Fibroblast of skin of abdomen (primary cell): ENCODE measurements around the gene KCNT2.

ENCODE experiments used
- DNase-seq: peaks from one replicate; pipeline ENCODE4 v3.0.0-alpha.2; 2013

KCNT2 gene

GRCh38 chr1:196393742-196394141, 214.5 kb downstream of the KCNT2 start:
- peak; percentile 51 for DNase-seq

DNA sequence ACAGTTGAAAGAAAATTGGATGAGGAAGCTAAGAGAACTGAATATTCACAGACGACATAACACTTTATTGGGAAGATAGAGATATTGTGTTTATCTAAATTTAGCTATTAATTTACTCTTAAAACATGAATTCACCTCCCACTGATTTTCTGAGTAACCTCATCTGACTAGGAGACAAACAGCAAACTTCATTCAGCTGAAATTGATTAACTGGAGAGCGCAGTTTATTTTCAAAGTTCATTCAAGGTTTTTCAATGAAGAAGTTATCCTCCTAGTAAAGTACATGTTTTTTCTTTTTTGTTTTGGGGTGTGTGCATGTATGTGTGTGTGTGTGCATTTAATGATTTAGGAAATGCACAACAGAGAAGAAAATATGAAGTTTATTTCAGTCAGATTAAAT, 215.0 kb downstream of the KCNT2 start:
- DNase-seq: no peak

GRCh38 chr1:196387766-196388165, 220.5 kb downstream of the KCNT2 start:
- DNase-seq: peak; percentile 46

DNA sequence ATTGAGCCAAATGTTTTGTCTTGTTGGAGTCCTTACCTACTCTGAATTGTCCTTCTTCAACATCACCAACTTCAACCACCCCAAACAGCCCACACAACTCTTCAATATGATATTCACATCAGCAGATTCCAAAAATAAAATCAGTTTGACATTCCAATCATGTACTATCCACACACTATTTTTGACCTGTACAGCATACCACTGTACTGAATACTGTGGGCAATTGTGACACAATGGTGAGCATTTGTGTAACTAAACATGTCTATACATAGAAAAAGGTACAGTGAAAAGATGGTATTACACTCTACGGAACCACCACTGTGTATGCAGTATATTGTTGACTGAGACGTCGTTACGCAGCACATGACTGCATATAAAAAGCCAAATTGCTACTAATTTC, 223.1 kb downstream of the KCNT2 start:
- DNase-seq: no peak

DNA sequence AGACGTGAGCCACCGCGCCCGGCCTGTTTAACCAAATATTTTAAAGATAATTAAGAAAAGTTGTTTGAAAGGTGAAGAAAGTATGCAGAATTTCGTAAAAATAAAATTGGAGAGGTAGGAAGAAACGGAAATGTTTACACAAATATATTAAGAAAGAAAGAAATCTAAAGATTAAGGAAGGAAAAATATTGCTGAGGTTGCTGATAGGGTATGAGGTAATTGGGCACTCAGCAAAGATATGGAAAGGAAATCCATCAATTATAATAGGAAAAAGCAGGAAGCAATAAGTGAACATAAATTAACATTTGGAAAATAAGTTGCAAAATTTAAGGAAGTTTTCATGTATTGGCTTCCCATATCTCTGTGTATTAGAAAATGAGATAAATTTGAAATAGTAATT, 225.9 kb downstream of the KCNT2 start:
- no peak for DNase-seq

DNA sequence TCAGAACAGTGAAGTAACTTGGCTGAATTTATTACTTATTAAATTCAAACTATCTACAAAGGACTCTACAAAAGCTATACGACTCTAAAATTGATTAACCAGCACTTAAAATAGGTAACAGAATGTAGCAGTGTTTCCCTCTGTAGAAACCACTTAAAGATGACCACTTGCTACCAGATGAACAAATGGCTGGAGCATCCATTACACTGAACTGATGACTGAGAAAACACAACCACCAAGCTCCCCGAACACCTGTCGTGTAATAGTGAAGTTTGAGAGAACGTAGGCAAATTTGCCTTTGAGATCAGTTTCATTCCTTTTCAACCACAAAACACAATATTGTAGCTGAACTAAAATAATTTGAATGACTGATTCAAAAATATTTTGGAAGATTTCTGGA, 226.7 kb downstream of the KCNT2 start:
- no peak for DNase-seq

DNA sequence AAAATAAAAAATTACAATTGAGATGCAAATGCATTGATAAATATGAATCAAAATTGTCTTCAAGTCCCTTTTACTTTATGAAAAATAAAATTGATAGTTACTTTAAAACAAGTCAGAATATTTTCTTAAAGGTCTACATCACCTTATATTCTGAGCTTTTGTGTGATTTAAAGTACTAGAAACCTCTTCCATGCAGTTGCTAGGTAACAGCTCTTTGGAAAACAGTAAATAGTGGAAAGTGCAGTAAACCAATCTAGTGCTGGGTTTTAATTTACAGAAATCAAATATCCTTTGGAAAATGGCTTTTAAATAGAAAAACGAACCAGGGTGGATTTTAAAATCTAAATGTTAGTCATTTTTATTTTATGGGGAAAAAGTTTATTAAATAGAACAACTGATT, 227.9 kb downstream of the KCNT2 start:
- DNase-seq: no peak

DNA sequence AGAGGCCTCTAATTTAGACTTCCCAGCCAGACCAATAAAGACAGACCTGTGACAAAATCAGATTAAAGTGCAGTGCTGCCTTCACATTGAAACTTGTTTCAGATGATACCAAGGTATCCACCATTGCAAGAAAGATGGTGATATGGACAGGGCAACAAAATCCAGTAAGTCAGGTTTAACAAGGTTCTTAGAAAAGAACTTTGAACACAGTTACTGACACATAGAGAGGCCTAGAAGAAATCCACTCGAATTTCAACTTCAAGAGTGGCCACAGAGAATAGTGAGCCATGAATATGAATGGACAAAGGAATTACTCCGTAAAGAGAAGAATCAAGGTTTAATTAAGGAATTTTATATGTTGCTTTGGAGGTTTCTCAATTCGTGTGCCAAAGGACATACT, 230.4 kb downstream of the KCNT2 start:
- no peak for DNase-seq

- DNase-seq: no peak
These were observed 231.5 kb downstream of the KCNT2 start for GRCh38 chr1:196376630-196377328.

- DNase-seq: no peak
These were observed 234.4 kb downstream of the KCNT2 start for GRCh38 chr1:196373798-196374197.

- peak; percentile 33 for DNase-seq
These were observed 235.2 kb downstream of the KCNT2 start for GRCh38 chr1:196372896-196373536.

GRCh38 chr1:196367838-196368237, 240.4 kb downstream of the KCNT2 start:
- DNase-seq: no peak

GRCh38 chr1:196366817-196367495, 241.3 kb downstream of the KCNT2 start:
- no peak for DNase-seq

DNA sequence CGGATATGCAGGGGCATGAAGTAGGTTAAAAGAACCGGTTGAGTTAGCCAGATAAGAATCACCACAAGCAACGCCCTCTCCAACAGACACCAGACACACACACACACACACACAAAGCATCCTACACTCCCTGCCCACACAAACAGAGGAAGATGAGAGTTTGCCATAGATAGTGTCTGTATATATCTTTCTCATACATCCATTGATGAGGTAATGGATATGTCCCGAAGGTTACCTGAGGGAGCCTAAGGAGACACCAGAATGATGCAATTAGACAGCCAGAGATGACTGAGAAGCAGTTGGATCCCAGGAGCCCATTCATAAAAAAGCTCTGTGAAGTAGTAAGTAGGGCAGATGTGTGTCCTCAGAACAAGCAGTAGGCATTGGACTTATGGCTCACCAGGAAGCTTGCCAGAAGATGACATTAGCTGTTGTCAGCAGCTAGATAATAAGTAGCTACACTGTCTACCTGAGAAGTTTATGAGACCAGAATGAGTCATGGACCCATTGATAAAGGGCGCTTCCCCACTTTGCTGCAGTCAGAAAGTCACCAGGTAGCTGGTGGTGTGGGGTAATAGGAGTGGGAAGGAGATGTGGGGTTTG, 247.0 kb downstream of the KCNT2 start:
- DNase-seq: peak; percentile 4

- DNase-seq: no peak
These were observed 250.3 kb downstream of the KCNT2 start for GRCh38 chr1:196357913-196358312.

GRCh38 chr1:196355206-196355786, 252.9 kb downstream of the KCNT2 start:
- DNase-seq: peak; percentile 16

DNA sequence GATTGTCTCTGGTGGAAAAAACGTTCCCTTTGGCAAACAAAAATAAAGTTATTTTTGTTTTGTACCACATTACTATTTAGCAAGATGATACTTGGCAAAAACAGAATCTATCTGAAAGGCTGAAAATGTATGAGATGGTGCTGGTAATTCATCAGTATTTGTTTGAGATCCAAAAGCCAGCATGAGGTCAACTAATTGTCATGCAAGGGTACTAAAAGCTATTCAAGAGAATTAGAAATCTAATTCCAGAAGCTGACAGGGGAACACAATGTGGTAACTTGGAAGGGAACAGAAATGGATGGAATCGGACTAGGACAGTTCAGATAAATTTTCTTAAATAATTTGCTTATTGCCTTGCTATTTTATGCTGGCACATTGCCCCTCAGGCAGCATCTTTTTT, 263.8 kb downstream of the KCNT2 start:
- DNase-seq: no peak

GRCh38 chr1:196324345-196324744, 283.9 kb downstream of the KCNT2 start:
- DNase-seq: no peak

GRCh38 chr1:196323869-196324268, 284.4 kb downstream of the KCNT2 start:
- no peak for DNase-seq

DNA sequence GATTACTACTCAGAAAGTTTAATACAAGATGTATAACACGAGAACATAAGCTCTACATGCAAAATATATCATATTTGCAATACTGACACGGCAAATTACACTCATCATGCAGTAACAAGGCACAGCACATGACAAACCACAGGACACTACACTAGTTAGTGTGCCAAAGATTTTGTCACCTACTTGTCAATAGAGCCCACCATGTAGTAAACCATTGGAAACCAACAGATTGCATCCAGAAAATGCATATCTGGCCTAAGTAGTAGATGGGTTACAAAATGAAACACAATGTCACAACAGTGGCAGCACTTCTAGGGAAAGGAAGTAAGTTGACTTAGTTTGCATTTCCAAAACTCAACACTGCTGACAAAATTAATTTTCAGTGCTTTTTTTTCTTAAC, 288.9 kb downstream of the KCNT2 start:
- no peak for DNase-seq

GRCh38 chr1:196317535-196318522, 290.4 kb downstream of the KCNT2 start:
- DNase-seq: peak; percentile 37

- DNase-seq: no peak
These were observed 295.5 kb downstream of the KCNT2 start for GRCh38 chr1:196312739-196313138.
